Middle frontal gyrus (tissue), 1 donor: ENCODE measurements around the gene SLC13A5.
"Not testable (repeated sequence)": the region's sequence is repeated elsewhere in the genome, so short reads cannot be mapped to it uniquely, and the experiment has no call there.

Experiments
- DNase-seq: peaks from one replicate; pipeline ENCODE4 v3.0.0-alpha.2; 2015; ENCODE audit warnings: low spot score; ENCODE audit errors: extremely low spot score

The SLC13A5 gene

GRCh38 chr17:6663200-6663599 lies 50.0 kb downstream of the SLC13A5 start:
- DNase-seq = not testable (repeated sequence)

- DNase-seq = no peak
Observed at GRCh38 chr17:6661464-6661848, 51.7 kb downstream of the SLC13A5 start.

GRCh38 chr17:6660805-6661463 lies 52.2 kb downstream of the SLC13A5 start:
- no peak for DNase-seq

GRCh38 chr17:6660101-6660500 lies 53.1 kb downstream of the SLC13A5 start:
- DNase-seq = no peak

GRCh38 chr17:6658411-6658810 lies 54.8 kb downstream of the SLC13A5 start:
- not testable (repeated sequence) for DNase-seq

- DNase-seq = no peak
Observed at GRCh38 chr17:6657633-6658287, 55.4 kb downstream of the SLC13A5 start.

- DNase-seq = not testable (repeated sequence)
Observed at GRCh38 chr17:6656797-6657632, 56.2 kb downstream of the SLC13A5 start.

- DNase-seq = not testable (repeated sequence)
Observed at GRCh38 chr17:6655732-6656361, 57.3 kb downstream of the SLC13A5 start.

- no peak for DNase-seq
Observed at GRCh38 chr17:6654841-6655731, 58.1 kb downstream of the SLC13A5 start.

- no peak for DNase-seq
Observed at GRCh38 chr17:6651919-6652452, 61.2 kb downstream of the SLC13A5 start.

GRCh38 chr17:6651354-6651918 lies 61.7 kb downstream of the SLC13A5 start, which contains the start of the genes C17orf100 and MED31:
TSS of gene C17orf100 (plus strand) at chr17:6651762. CDS start at chr17:6651914, 152 bp downstream.
TSS of gene MED31 (minus strand) at chr17:6651605. CDS start at chr17:6651528, 77 bp downstream.
- DNase-seq = peak; percentile 83

GRCh38 chr17:6648181-6648580 lies 65.0 kb downstream of the SLC13A5 start:
- DNase-seq = no peak

- no peak for DNase-seq
Observed at GRCh38 chr17:6643451-6644125, 69.6 kb downstream of the SLC13A5 start.

GRCh38 chr17:6642592-6642991 lies 70.6 kb downstream of the SLC13A5 start:
- DNase-seq = no peak

GRCh38 chr17:6641247-6641863 lies 71.8 kb downstream of the SLC13A5 start:
- DNase-seq = no peak

GRCh38 chr17:6640536-6641246 lies 72.5 kb downstream of the SLC13A5 start, which contains the start of the genes KIAA0753 and TXNDC17:
TSS of gene KIAA0753 (minus strand) at chr17:6640711. CDS start at chr17:6635103, 5,608 bp downstream.
TSS of gene TXNDC17 (plus strand) at chr17:6641060. CDS start at chr17:6641083, 23 bp downstream.
- DNase-seq = peak; percentile 80

- DNase-seq = no peak
Observed at GRCh38 chr17:6639586-6640535, 73.3 kb downstream of the SLC13A5 start.
